Heart left ventricle (tissue), 13 donors: Measurements from ENCODE around the gene FAM83C.

Source experiments
- POLR2A ChIP-seq, 2 donors: fragments of 450-650 bp; IDR thresholded peaks; one replicate each; pipeline ENCODE4 v1.6.1; 2017; ENCODE audit warnings: antibody characterized with exemption in 2 of 2, mild to moderate bottlenecking in 2 of 2, moderate library complexity in 2 of 2
- TF ChIP-seq, protein P1 (sequence below), 12 donors: fragments of 200-600 bp; sonication (generic) in 4 of 12; IDR thresholded peaks; one replicate each; pipeline versions ENCODE4 v1.5.0 to v1.8.0; 2018 to 2022; ENCODE audit warnings: antibody characterized with exemption in 12 of 12, mild to moderate bottlenecking in 5 of 12
- donor health status: ischemic (EF 13 %, LVEDD 7.1; RV severe dilation, severe dysfunction).
- donor health status: DM: no; HTN: yes; CAD: no.
- donor health status: DM: no; HTN: no; CAD: no.
- donor health status: ischemic (EF 25% LVEDD 6.9; RV normal size, moderate dysfunction).
- donor health status: ischemic (EF 25% LVEDD 5.7; RV mildly dilated, moderate dysfunction).
- donor health status: ischemic (EF 35%, LVEDD 5.7; RV mildly dilated, moderate dysfunction).
- donor health status: nonischemic (EF 11% LVEDD 7.7; RV severe dilation, severe dysfunction).
- donor health status: DM: yes; HTN: yes; CAD: no.
- donor health status: PGD.
- donor health status: ischemic (EF 29% LVEDD 5.4; RV normal size, mild dysfunction).
- donor health status: nonischemic (EF 23%, LVEDD 6.1; RV moderate dilation, normal function).

DNA sequence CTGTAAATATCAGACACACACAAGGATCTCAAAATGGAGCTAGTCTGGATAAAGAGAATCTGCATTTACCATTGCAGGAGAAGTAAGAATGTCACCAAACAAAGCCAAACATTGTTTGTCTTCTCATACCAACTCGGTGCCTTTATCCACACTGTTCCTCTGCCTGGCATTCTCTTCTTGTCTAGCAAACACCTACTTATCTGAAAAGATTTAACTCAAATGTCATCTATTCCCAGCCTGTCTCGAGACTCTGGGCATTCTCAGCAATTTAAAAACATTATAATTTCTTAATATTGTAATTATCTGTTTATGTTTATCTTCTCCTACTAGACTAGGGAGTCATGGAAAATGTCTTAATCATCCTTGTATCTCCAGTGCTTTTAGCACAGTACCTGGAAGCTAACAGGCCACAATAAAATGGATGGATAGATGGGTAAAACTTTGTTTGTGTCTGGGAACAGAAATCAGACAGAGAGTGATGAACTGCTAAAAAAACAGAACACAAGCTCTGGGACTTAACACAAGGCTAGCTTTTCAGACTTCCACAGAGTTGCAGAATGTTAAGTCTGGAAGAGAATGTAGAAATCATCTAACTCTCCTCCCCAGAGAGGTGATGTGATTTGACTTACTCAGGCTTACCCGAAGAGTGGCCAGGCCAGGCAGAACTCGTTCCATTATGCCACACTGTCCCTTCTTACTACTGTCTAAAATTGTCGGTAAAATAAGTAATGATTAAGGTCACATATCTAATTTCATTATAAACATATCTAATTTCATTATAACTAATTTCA, 42.3 kb upstream of the FAM83C start:
- TF ChIP-seq, protein P1, sequence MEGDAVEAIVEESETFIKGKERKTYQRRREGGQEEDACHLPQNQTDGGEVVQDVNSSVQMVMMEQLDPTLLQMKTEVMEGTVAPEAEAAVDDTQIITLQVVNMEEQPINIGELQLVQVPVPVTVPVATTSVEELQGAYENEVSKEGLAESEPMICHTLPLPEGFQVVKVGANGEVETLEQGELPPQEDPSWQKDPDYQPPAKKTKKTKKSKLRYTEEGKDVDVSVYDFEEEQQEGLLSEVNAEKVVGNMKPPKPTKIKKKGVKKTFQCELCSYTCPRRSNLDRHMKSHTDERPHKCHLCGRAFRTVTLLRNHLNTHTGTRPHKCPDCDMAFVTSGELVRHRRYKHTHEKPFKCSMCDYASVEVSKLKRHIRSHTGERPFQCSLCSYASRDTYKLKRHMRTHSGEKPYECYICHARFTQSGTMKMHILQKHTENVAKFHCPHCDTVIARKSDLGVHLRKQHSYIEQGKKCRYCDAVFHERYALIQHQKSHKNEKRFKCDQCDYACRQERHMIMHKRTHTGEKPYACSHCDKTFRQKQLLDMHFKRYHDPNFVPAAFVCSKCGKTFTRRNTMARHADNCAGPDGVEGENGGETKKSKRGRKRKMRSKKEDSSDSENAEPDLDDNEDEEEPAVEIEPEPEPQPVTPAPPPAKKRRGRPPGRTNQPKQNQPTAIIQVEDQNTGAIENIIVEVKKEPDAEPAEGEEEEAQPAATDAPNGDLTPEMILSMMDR (IDR thresholded peaks at IDR 0.05), result no peak
- TF ChIP-seq POLR2A (IDR thresholded peaks at IDR 0.05), result no peak
